HFFc6 (cell line): ENCODE data around the gene ADORA2A. TPM values are rescaled to one million over a fixed set of nuclear protein-coding genes. Genes with fewer than 3 reads are reported as not detected.

Experiments used
- DNase-seq: peaks from one replicate; pipeline ENCODE4 v3.0.0-alpha.2; 2018
- H3K27ac Mint-ChIP-seq: 2 replicates; pipeline ENCODE4 v1.8.0; 2020; ENCODE audit warnings: mild to moderate bottlenecking, mixed read lengths
- H3K27me3 Mint-ChIP-seq: 2 replicates; pipeline ENCODE4 v1.8.0; 2021; ENCODE audit warnings: mild to moderate bottlenecking, moderate library complexity, mixed read lengths; ENCODE audit not compliant: insufficient read depth
- H3K36me3 Mint-ChIP-seq: 2 replicates; pipeline ENCODE4 v1.8.0; 2021; ENCODE audit warnings: low read depth, mixed read lengths
- H3K4me1 Mint-ChIP-seq: 2 replicates; pipeline ENCODE4 v1.8.0; 2020; ENCODE audit warnings: low read depth, mixed read lengths
- H3K4me3 Mint-ChIP-seq: 2 replicates; pipeline ENCODE4 v1.8.0; 2020; ENCODE audit warnings: mild to moderate bottlenecking, moderate library complexity, mixed read lengths
- H3K9me3 Mint-ChIP-seq: 2 replicates; pipeline ENCODE4 v1.8.0; 2020; ENCODE audit warnings: mild to moderate bottlenecking, mixed read lengths
- CTCF ChIP-seq: fragments of 200-600 bp; sonication (generic); IDR thresholded peaks from 2 replicates; pipeline ENCODE4 v1.5.0; 2021; ENCODE audit warnings: antibody characterized with exemption, mild to moderate bottlenecking
- total RNA-seq, 6 experiments: library from RNA; stranded (reverse); fragmentation: NEBNext Ultra II Directional; extraction: Animal tissue kit (Norgen Biotek cat#: 25700); gene quantifications; 2 replicates in 1 of 6; 3 replicates in 5 of 6; pipeline ENCODE4 v1.2.3, GENCODE V29; 2021

Gene ADORA2A
- total RNA-seq, 6 experiments from 2014 or later, result 1.1 to 2.9 (median 1.4) TPM

GRCh38 chr22:24467340-24467739, 39.9 kb downstream of the ADORA2A start:
- TF ChIP-seq CTCF, result no peak
- H3K9me3 Mint-ChIP-seq, result no peaks in the 10 kb centered on the region
- no peak for DNase-seq
- peaks cover 40% of the 10 kb centered on the region for H3K4me1 Mint-ChIP-seq
- H3K27me3 Mint-ChIP-seq, result peaks cover 2% of the 10 kb centered on the region; the same call in 1 of the 2 replicates
- no peak overlapping the region for H3K4me3 Mint-ChIP-seq
- peak overlapping the region; percentile 51 for H3K27ac Mint-ChIP-seq
- H3K36me3 Mint-ChIP-seq, result no peaks in the 10 kb centered on the region

- no peak overlapping the region for H3K4me3 Mint-ChIP-seq
- peaks cover 58% of the 10 kb centered on the region for H3K4me1 Mint-ChIP-seq
- no peaks in the 10 kb centered on the region for H3K9me3 Mint-ChIP-seq
- peak overlapping the region; percentile 40 for H3K27ac Mint-ChIP-seq
- H3K36me3 Mint-ChIP-seq, result no peaks in the 10 kb centered on the region
- no peak for TF ChIP-seq CTCF
- no peak for DNase-seq
- no peaks in the 10 kb centered on the region for H3K27me3 Mint-ChIP-seq
Observed at GRCh38 chr22:24471570-24471969, 44.2 kb downstream of the ADORA2A start.

- no peak for DNase-seq
- Mint-ChIP-seq H3K36me3 (no peaks in the 10 kb centered on the region), H3K27ac (peak overlapping the region; percentile 96), H3K9me3 (no peaks in the 10 kb centered on the region), H3K27me3 (no peaks in the 10 kb centered on the region), H3K4me1 (peaks cover 45% of the 10 kb centered on the region), H3K4me3 (no peak overlapping the region)
- no peak for TF ChIP-seq CTCF
Observed at GRCh38 chr22:24473284-24473683, 45.9 kb downstream of the ADORA2A start.

GRCh38 chr22:24474221-24474620, 46.8 kb downstream of the ADORA2A start:
- DNase-seq, result peak; percentile 89
- TF ChIP-seq CTCF, result peak; percentile 20; the same call in 1 of the 2 replicates
- no peaks in the 10 kb centered on the region for H3K9me3 Mint-ChIP-seq
- H3K27ac Mint-ChIP-seq, result peak overlapping the region; percentile 96
- no peaks in the 10 kb centered on the region for H3K27me3 Mint-ChIP-seq
- no peaks in the 10 kb centered on the region for H3K36me3 Mint-ChIP-seq
- H3K4me3 Mint-ChIP-seq, result peak overlapping the region; percentile 42
- H3K4me1 Mint-ChIP-seq, result peaks cover 45% of the 10 kb centered on the region

- Mint-ChIP-seq H3K27me3 (no peaks in the 10 kb centered on the region), H3K9me3 (no peaks in the 10 kb centered on the region), H3K4me3 (peak overlapping the region; percentile 42), H3K36me3 (no peaks in the 10 kb centered on the region), H3K4me1 (peaks cover 45% of the 10 kb centered on the region), H3K27ac (peak overlapping the region; percentile 96)
- no peak for DNase-seq
- no peak for TF ChIP-seq CTCF
Observed at GRCh38 chr22:24474649-24475255, 47.4 kb downstream of the ADORA2A start.
